ENCODE data around the gene ADAMTS7. TPM values are rescaled to one million over a fixed set of nuclear protein-coding genes. Genes with fewer than 3 reads are reported as not detected.
"Not testable (repeated sequence)": the region's sequence is repeated elsewhere in the genome, so short reads cannot be mapped to it uniquely, and the experiment has no call there.

The ADAMTS7 gene
- polyA plus RNA-seq, 1 donor from 2014 or later = 31.5 TPM

DNA sequence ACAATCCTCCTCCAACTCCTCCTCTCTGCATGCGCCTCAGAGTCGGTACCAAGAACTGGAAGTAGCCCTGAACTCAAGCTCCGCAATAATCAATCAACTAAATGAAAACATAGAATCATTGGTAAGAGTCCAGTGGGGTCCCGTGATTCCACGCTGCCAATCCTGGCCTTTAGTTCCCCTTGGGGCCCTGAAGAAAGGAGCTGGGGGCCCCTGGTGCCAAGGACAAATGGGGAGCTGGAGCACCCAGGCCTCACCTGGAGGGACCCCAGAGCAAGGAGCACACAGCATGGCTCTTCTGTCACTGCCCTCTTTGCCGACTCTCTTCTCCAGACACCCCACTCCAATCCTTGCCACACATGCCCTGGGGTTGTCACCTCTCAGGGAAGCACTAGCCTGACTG is 80.3 kb downstream of the ADAMTS7 start:
- TF ChIP-seq SMC3 (conservative IDR thresholded peaks at IDR 0.05; ENCODE audit: poor library complexity) = no peak
- no peak for TF ChIP-seq POLR2AphosphoS5 (IDR thresholded peaks at IDR 0.05)
- TF ChIP-seq EP300 (conservative IDR thresholded peaks at IDR 0.05; ENCODE audit: poor library complexity, severe bottlenecking) = no peak
- TF ChIP-seq, protein P1, sequence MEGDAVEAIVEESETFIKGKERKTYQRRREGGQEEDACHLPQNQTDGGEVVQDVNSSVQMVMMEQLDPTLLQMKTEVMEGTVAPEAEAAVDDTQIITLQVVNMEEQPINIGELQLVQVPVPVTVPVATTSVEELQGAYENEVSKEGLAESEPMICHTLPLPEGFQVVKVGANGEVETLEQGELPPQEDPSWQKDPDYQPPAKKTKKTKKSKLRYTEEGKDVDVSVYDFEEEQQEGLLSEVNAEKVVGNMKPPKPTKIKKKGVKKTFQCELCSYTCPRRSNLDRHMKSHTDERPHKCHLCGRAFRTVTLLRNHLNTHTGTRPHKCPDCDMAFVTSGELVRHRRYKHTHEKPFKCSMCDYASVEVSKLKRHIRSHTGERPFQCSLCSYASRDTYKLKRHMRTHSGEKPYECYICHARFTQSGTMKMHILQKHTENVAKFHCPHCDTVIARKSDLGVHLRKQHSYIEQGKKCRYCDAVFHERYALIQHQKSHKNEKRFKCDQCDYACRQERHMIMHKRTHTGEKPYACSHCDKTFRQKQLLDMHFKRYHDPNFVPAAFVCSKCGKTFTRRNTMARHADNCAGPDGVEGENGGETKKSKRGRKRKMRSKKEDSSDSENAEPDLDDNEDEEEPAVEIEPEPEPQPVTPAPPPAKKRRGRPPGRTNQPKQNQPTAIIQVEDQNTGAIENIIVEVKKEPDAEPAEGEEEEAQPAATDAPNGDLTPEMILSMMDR (IDR thresholded peaks at IDR 0.05; ENCODE audit: poor library complexity, severe bottlenecking) = no peak
- TF ChIP-seq MXI1 (conservative IDR thresholded peaks at IDR 0.05; ENCODE audit: poor library complexity, severe bottlenecking) = no peak
- TF ChIP-seq EZH2 (IDR thresholded peaks at IDR 0.05; ENCODE audit: borderline replicate concordance, insufficient read depth, low read length, poor library complexity, severe bottlenecking) = no peak
- no peak for TF ChIP-seq RAD21 (conservative IDR thresholded peaks at IDR 0.05)
- TF ChIP-seq, protein P2, sequence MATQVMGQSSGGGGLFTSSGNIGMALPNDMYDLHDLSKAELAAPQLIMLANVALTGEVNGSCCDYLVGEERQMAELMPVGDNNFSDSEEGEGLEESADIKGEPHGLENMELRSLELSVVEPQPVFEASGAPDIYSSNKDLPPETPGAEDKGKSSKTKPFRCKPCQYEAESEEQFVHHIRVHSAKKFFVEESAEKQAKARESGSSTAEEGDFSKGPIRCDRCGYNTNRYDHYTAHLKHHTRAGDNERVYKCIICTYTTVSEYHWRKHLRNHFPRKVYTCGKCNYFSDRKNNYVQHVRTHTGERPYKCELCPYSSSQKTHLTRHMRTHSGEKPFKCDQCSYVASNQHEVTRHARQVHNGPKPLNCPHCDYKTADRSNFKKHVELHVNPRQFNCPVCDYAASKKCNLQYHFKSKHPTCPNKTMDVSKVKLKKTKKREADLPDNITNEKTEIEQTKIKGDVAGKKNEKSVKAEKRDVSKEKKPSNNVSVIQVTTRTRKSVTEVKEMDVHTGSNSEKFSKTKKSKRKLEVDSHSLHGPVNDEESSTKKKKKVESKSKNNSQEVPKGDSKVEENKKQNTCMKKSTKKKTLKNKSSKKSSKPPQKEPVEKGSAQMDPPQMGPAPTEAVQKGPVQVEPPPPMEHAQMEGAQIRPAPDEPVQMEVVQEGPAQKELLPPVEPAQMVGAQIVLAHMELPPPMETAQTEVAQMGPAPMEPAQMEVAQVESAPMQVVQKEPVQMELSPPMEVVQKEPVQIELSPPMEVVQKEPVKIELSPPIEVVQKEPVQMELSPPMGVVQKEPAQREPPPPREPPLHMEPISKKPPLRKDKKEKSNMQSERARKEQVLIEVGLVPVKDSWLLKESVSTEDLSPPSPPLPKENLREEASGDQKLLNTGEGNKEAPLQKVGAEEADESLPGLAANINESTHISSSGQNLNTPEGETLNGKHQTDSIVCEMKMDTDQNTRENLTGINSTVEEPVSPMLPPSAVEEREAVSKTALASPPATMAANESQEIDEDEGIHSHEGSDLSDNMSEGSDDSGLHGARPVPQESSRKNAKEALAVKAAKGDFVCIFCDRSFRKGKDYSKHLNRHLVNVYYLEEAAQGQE (IDR thresholded peaks at IDR 0.05; ENCODE audit: borderline replicate concordance) = no peak
- TF ChIP-seq TAF1 (IDR thresholded peaks at IDR 0.05; ENCODE audit: low read depth) = no peak

DNA sequence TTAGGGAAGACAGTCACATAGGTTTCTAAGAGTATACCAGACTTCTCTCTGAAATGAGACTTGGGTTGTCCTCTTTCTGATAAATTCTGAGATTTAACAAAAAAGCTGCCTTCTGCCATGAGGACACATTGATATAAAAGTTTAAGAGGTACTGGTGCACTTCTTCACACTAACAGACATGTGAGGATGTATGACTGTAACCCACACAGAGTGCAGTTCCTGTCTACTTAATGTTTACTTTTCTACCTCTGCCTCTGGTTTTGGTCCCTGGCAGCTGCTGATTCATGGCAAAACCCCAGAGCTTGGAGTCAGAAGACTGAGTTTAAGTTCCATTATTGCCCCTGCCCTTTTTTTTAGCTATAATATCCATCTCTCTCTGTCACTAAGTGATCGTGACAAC is 82.8 kb downstream of the ADAMTS7 start:
- H3K27me3 ChIP-seq (ENCODE audit: insufficient read depth, low read depth, low read length); H3K9ac ChIP-seq (ENCODE audit: low read length); H2AFZ ChIP-seq (ENCODE audit: low read depth, low read length); H3K9me3 ChIP-seq (ENCODE audit: low read length); H3K9me2 ChIP-seq (ENCODE audit: insufficient read depth, low read length); H4K20me1 ChIP-seq (ENCODE audit: insufficient read depth); H3K79me2 ChIP-seq (replicated peaks; ENCODE audit: insufficient read depth, low read length); H3K27ac ChIP-seq (ENCODE audit: low read length); H3K4me2 ChIP-seq (ENCODE audit: low read length); H3K4me3 ChIP-seq (ENCODE audit: low read length); H3K36me3 ChIP-seq (ENCODE audit: insufficient read depth, low read length); H3F3A ChIP-seq (ENCODE audit: insufficient read depth, low read length, poor library complexity, severe bottlenecking): not testable (repeated sequence)

More for the DNA sequence above, 80.3 kb downstream of the ADAMTS7 start:
- H3K36me3 ChIP-seq (ENCODE audit: insufficient read depth, low read length) = no peaks in the 10 kb centered on the region
- H3K4me2 ChIP-seq (ENCODE audit: low read length) = no peak overlapping the region
- no peak overlapping the region for H3K4me3 ChIP-seq (ENCODE audit: low read length)
- H3K9me3 ChIP-seq (ENCODE audit: low read length) = no peaks in the 10 kb centered on the region
- no peak overlapping the region for H3K9ac ChIP-seq (ENCODE audit: low read length)
- H3K27me3 ChIP-seq (ENCODE audit: insufficient read depth, low read depth, low read length) = no peaks in the 10 kb centered on the region
- H3F3A ChIP-seq (ENCODE audit: insufficient read depth, low read length, poor library complexity, severe bottlenecking) = no peaks in the 10 kb centered on the region
- H3K79me2 ChIP-seq (replicated peaks; ENCODE audit: insufficient read depth, low read length) = no peaks in the 10 kb centered on the region
- no peaks in the 10 kb centered on the region for H3K9me2 ChIP-seq (ENCODE audit: insufficient read depth, low read length)
- no peak overlapping the region for H2AFZ ChIP-seq (ENCODE audit: low read depth, low read length)
- no peak overlapping the region for H3K27ac ChIP-seq (ENCODE audit: low read length)
- H4K20me1 ChIP-seq (ENCODE audit: insufficient read depth) = no peaks in the 10 kb centered on the region

DNA sequence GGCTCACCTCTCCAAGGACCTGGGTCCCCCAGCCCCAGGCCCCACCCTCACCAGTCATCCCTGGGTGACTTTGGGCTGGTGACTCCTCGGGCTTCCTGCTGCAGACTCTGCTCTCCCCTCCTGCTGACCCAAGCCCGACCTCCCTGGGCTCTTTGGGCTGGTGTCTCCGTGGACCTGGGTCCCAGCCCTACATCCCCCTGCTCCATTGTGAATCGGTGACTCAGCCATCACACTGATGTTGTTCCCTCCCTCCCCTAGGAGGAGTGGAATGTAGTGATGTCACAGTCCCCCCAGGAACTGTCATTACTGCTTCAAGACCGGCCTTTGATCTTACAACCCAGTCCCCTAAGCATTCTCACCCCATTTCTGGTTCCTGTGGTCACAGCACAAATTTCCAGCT is 83.7 kb downstream of the ADAMTS7 start:
- Histone ChIP-seq H3K9ac (ENCODE audit: low read length) (no peak overlapping the region), H2AFZ (ENCODE audit: low read depth, low read length) (no peak overlapping the region), H3K36me3 (ENCODE audit: insufficient read depth, low read length) (no peaks in the 10 kb centered on the region), H3K9me2 (ENCODE audit: insufficient read depth, low read length) (no peaks in the 10 kb centered on the region), H4K20me1 (ENCODE audit: insufficient read depth) (no peaks in the 10 kb centered on the region), H3K4me2 (ENCODE audit: low read length) (no peak overlapping the region), H3K4me3 (ENCODE audit: low read length) (no peak overlapping the region), H3F3A (ENCODE audit: insufficient read depth, low read length, poor library complexity, severe bottlenecking) (no peaks in the 10 kb centered on the region), H3K27me3 (ENCODE audit: insufficient read depth, low read depth, low read length) (no peaks in the 10 kb centered on the region), H3K9me3 (ENCODE audit: low read length) (no peaks in the 10 kb centered on the region), H3K79me2 (replicated peaks; ENCODE audit: insufficient read depth, low read length) (no peaks in the 10 kb centered on the region), H3K27ac (ENCODE audit: low read length) (no peak overlapping the region)
- no peak for TF ChIP-seq MXI1 (conservative IDR thresholded peaks at IDR 0.05; ENCODE audit: poor library complexity, severe bottlenecking)
- no peak for TF ChIP-seq RAD21 (conservative IDR thresholded peaks at IDR 0.05)
- no peak for TF ChIP-seq POLR2AphosphoS5 (IDR thresholded peaks at IDR 0.05)
- TF ChIP-seq, protein P1 (IDR thresholded peaks at IDR 0.05; ENCODE audit: poor library complexity, severe bottlenecking) = no peak
- no peak for TF ChIP-seq EZH2 (IDR thresholded peaks at IDR 0.05; ENCODE audit: borderline replicate concordance, insufficient read depth, low read length, poor library complexity, severe bottlenecking)
- TF ChIP-seq SMC3 (conservative IDR thresholded peaks at IDR 0.05; ENCODE audit: poor library complexity) = no peak
- TF ChIP-seq EP300 (conservative IDR thresholded peaks at IDR 0.05; ENCODE audit: poor library complexity, severe bottlenecking) = no peak
- TF ChIP-seq TAF1 (IDR thresholded peaks at IDR 0.05; ENCODE audit: low read depth) = no peak
- TF ChIP-seq, protein P2 (IDR thresholded peaks at IDR 0.05; ENCODE audit: borderline replicate concordance) = no peak

Data from neural cell (in vitro differentiated cells).